ENCODE results near the gene TMEM26. TPM values are rescaled to one million over a fixed set of nuclear protein-coding genes. Genes with fewer than 3 reads are reported as not detected.

TMEM26 gene
- total and polyA plus RNA-seq, 2 experiments from 2014 or later: 1.0 to 1.9 TPM

Other genes starting within 250 kb of the TMEM26 start
- gene CABCOCO1, start 209.5 kb upstream of the TMEM26 start, total RNA-seq (2014; rRNA removed; shearing (Covaris generic)): not detected in 2 replicates
- gene CABCOCO1, start 209.5 kb upstream of the TMEM26 start, polyA plus RNA-seq (2016; fragmentation: Nextera tagmentation; extraction: Ambion mirVana): not detected in 2 replicates

Data from GM23338 (cell line).